Choroid plexus epithelial cell (primary cell): ENCODE data around the gene MPG.
"Not testable (repeated sequence)": the region's sequence is repeated elsewhere in the genome, so short reads cannot be mapped to it uniquely, and the experiment has no call there.

Experiments
- DNase-seq: peaks from one replicate; pipeline ENCODE4 v3.0.0-alpha.2; 2010; ENCODE audit warnings: low read depth
- H3K4me3 ChIP-seq: 2 replicates; pipeline ENCODE4 v1.5.1; 2011; ENCODE audit warnings: low read depth, mild to moderate bottlenecking, control low read depth, low read length, moderate library complexity
- TF ChIP-seq, protein P1 (sequence below): conservative IDR thresholded peaks from 2 replicates; pipeline ENCODE4 v1.5.1; 2011; ENCODE audit warnings: low read depth, mild to moderate bottlenecking, control low read depth, inconsistent platforms, low read length, moderate library complexity

MPG gene

DNA sequence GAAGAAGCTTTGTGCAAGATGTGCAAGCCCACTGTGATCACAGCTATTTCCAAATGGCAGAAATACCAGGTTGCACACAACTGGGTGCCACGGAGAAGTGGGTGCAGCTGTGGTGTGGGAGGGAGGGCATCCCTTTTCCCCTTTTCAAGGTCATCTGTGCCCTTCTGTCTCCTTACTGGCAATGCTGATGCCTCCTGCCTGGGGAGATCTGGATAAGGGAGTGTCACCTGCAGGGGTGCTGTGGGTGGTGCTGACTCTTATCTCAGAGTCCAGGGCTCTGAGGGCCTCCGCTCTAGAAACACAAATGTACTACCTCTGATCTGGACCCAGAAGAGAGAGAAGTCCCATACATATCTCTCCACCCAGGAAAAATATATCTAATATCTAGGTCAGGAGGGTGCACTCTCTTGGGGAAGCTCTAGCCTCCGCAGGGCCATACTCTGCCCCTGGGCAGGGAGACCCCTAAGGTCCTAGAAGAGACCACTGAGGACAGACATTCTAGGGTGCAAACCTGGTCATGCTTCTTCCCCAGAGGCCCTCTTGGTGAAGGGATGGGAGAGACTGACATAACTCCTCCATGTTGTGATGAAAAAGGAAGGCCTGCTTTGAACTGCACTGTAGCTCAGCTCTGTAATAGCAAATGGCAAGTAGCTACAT, 41.9 kb downstream of the MPG start:
- TF ChIP-seq, protein P1, sequence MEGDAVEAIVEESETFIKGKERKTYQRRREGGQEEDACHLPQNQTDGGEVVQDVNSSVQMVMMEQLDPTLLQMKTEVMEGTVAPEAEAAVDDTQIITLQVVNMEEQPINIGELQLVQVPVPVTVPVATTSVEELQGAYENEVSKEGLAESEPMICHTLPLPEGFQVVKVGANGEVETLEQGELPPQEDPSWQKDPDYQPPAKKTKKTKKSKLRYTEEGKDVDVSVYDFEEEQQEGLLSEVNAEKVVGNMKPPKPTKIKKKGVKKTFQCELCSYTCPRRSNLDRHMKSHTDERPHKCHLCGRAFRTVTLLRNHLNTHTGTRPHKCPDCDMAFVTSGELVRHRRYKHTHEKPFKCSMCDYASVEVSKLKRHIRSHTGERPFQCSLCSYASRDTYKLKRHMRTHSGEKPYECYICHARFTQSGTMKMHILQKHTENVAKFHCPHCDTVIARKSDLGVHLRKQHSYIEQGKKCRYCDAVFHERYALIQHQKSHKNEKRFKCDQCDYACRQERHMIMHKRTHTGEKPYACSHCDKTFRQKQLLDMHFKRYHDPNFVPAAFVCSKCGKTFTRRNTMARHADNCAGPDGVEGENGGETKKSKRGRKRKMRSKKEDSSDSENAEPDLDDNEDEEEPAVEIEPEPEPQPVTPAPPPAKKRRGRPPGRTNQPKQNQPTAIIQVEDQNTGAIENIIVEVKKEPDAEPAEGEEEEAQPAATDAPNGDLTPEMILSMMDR, result no peak
- no peak overlapping the region for H3K4me3 ChIP-seq
- DNase-seq, result no peak

DNA sequence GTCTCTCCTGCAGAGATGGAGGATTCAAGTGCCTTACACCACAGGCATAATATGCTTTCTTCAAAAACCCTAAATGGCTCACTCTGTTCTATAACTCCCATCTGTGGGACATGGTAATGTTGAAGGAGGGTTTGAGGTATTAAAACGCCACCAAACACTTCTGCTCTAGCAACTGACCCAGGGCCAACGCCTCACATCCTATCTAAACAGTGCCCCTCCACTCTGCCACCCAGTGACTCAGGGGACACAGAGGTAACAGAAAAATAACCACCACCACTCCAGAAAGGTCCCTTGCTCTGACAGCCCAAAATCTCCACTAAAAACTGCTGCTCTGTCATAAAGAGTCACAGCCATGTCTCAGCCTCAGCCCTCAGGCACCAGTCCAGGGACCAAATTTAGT, 42.7 kb downstream of the MPG start:
- TF ChIP-seq, protein P1, result no peak
- DNase-seq, result no peak
- H3K4me3 ChIP-seq, result no peak overlapping the region

DNA sequence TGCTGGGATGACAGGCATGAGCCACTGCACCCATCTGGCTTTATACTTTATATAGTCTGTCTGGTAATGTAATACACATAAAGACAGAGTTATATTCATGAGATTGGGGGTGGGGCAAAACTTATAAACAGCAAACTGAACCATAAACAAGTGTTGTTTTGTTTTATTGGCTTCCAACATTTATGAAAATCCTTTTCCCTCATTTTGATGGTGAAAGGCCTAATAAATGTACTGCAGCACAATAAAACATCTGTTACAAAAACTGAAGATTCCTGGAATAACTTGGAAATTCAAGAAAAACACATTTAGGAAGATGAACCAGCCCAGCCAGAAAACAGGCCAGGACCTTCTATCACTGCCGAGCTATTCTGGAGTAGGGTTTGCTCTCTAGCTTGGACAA, 44.3 kb downstream of the MPG start:
- H3K4me3 ChIP-seq, result no peak overlapping the region
- TF ChIP-seq, protein P1, result no peak
- no peak for DNase-seq

DNA sequence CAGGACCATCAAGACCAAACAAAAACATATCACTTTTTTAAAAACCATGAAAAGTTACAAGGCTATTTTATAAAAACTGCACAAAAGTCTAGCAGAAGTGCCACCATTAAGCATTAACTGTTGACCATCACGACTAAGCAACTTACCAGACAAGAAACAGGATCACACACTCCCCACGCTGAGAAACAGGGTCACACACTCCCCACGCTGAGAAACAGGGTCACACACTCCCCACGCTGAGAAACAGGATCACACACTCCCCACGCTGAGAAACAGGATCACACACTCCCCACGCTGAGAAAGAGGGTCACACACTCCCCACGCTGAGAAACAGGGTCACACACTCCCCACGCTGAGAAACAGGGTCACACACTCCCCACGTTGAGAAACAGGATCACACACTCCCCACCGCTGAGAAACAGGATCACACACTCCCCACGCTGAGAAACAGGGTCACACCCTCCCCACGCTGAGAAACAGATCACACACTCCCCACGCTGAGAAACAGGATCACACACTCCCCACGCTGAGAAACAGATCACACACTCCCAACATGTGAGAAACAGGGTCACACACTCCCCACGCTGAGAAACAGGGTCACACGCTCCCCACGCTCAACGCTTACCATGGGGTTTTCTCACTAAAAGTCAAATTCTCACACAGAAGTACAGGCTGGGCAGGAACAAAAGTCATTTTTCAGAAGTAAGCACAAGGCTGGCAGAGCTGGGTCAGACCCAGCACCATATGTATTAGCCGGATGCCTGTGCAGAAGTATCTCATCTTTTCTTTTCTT, 45.7 kb downstream of the MPG start:
- H3K4me3 ChIP-seq, DNase-seq: not testable (repeated sequence)

DNA sequence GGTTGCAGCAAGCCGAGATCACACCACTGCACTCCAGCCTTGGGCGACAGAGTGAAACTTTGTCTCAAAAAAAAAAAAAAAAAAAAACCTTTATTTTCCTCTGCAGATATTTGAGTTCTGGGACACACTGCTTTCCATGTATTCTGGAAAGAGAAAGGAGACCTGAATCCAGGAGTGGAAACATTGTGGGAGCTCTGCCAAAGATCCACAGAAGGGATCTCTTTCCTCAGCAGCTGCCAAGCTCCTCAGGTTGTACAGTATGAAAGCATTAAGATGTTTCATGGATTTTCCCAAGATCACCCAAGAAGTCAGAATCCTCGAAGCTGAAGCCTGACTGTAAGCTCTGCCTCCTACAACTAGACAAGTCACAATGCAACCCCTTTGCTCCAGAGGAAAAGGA, 47.0 kb downstream of the MPG start:
- TF ChIP-seq, protein P1, result no peak
- no peak for DNase-seq

DNA sequence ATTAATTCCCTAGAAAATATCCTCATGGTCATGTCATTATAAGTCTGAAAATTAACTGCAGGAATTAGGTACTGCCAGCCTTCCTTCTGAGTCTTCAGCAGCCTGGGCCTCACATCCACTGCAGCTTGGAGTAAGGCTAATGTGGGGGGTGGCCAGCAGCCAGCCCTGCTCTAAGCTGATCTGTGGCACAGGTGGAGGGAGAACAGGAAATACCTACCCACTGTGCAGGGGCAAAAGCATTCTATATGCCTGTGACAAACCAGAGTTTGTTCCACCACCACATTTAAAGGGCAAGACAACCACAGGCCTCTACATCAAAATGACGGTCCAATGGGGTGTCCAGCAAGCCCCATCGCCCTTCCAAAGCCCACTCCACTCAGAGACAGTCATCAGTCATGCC, 51.0 kb downstream of the MPG start:
- no peak overlapping the region for H3K4me3 ChIP-seq
- no peak for DNase-seq
- TF ChIP-seq, protein P1, result no peak

More for the DNA sequence above, 47.0 kb downstream of the MPG start:
- H3K4me3 ChIP-seq, result no peak overlapping the region

DNA sequence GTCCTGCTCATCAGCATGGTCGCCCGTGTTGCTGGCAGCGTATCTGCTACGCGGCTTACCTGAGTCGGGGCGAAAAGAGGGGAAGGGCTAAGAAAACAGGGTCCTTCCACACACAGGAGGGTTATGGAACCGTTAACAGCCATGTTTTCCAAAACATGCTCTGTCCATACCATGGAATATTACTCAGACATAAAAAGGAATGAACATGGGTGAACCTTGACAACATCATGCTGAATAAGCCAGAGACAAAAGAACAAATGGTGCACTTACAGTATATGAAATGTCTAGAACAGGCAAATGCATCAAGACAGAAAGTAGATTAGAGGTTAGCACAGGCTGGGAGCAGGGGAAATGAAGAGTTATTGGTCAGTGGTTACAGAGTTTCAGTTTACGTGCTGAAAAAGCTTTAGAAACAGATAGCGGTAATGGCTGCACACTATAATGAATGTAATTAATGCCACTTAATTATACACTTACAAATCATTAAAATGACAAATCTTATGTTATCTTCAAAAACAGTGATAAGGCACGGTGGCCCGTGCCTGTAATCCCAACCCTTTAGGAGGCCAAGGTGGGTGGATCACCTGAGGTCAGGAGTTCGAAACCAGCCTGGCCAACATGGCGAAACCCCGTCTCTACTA, 52.6 kb downstream of the MPG start:
- TF ChIP-seq, protein P1, result no peak
- no peak overlapping the region for H3K4me3 ChIP-seq
- DNase-seq, result no peak
